Frontal cortex (tissue), 1 donor: ENCODE results near the gene SLC1A6. TPM values are rescaled to one million over a fixed set of nuclear protein-coding genes. Genes with fewer than 3 reads are reported as not detected.

Source experiments
- total RNA-seq: library from RNA; depleted of rRNA; stranded (reverse); fragments of >200 nt; gene quantifications from one replicate; pipeline ENCODE4 v1.2.3, GENCODE V29; 2014

Gene SLC1A6
- total RNA-seq, 1 donor from 2014 or later = 54.6 TPM

Other genes starting within 250 kb of the SLC1A6 start
- gene ADGRE2, start 201.3 kb downstream of the SLC1A6 start, total RNA-seq = under 0.01 TPM
- gene OR7A5, start 144.7 kb downstream of the SLC1A6 start, total RNA-seq = not detected
- gene OR7C1, start 144.7 kb downstream of the SLC1A6 start, total RNA-seq = not detected
- gene OR7A10, start 130.9 kb downstream of the SLC1A6 start, total RNA-seq = not detected
- gene OR7A17, start 93.7 kb downstream of the SLC1A6 start, total RNA-seq = not detected
- not detected for gene OR7C2, start 38.4 kb downstream of the SLC1A6 start, total RNA-seq
- gene CASP14, start 69.6 kb upstream of the SLC1A6 start, total RNA-seq = not detected
- under 0.01 TPM for gene OR1I1, start 102.3 kb upstream of the SLC1A6 start, total RNA-seq
- 1.2 TPM for gene SYDE1, start 127.5 kb upstream of the SLC1A6 start, total RNA-seq
- 6.9 TPM for gene NOTCH3, start 221.1 kb upstream of the SLC1A6 start, total RNA-seq